ENCODE results near the gene ZNF547. TPM values are rescaled to one million over a fixed set of nuclear protein-coding genes. Genes with fewer than 3 reads are reported as not detected.

Gene ZNF547
- polyA plus RNA-seq, 3 donors = 0.30 to 0.32 TPM; not detected in 1

GRCh38 chr19:57403737-57404563 lies 40.6 kb downstream of the ZNF547 start:
- Histone ChIP-seq H3K4me2 (replicated peaks; ENCODE audit: extremely low read depth, low read length, poor library complexity, severe bottlenecking) (no peak overlapping the region), H4K20me1 (ENCODE audit: insufficient read depth, low read length) (no peaks in the 10 kb centered on the region), H3K27me3 (ENCODE audit: control insufficient read depth in 2 of 2, insufficient read depth in 2 of 2, low read length in 2 of 2) (no peaks in the 10 kb centered on the region), H3K36me3 (replicated peaks in 1 of 2; ENCODE audit: control insufficient read depth in 1 of 2, insufficient read depth in 2 of 2, low read length in 2 of 2) (peaks cover 4 to 13% of the 10 kb centered on the region in 2 donors), H3K27ac (ENCODE audit: low read depth in 1 of 2, low read length in 2 of 2) (no peak overlapping the region), H3K4me1 (ENCODE audit: control insufficient read depth in 1 of 2, insufficient read depth in 2 of 2, low read length in 2 of 2) (no peaks in the 10 kb centered on the region), H3K9ac (ENCODE audit: insufficient read depth, low read length, poor library complexity, severe bottlenecking) (no peak overlapping the region), H3K79me2 (ENCODE audit: insufficient read depth, low read length) (no peaks in the 10 kb centered on the region), H2AFZ (ENCODE audit: insufficient read depth, low read depth, low read length, poor library complexity, severe bottlenecking) (no peak overlapping the region), H3K4me3 (replicated peaks in 1 of 3; ENCODE audit: low read depth in 2 of 3, low read length in 3 of 3) (no peak overlapping the region), H3K9me3 (replicated peaks in 1 of 2; ENCODE audit: control insufficient read depth in 1 of 2, insufficient read depth in 1 of 2, low read length in 2 of 2) (peaks cover 29 to 33% of the 10 kb centered on the region in 2 donors)
- H3K4me1 Mint-ChIP-seq = no peaks in the 10 kb centered on the region
- H3K27me3 Mint-ChIP-seq (ENCODE audit: low read depth in 3 of 3) = peaks cover 0 to 2% (median 1%) of the 10 kb centered on the region in 3 donors
- H3K9me3 Mint-ChIP-seq = peaks cover 9 to 45% (median 34%) of the 10 kb centered on the region in 7 donors
- DNase-seq = no peak
- intact Hi-C loops (cut with micrococcal nuclease) = loop anchor here in 1 of 2 donors (10.0 kb wide), 1 partner anchor 751 kb away; the partner anchor contains the start of gene ZNF329
- WGBS (ENCODE audit: insufficient coverage) = 97% methylated on average over 8 of the region's 9 CpGs
- TF ChIP-seq CTCF (IDR thresholded peaks at IDR 0.05) = no peak
- H3K4me3 Mint-ChIP-seq = no peak overlapping the region
- H3K36me3 Mint-ChIP-seq = peaks cover 5 to 8% of the 10 kb centered on the region in 2 donors
- no peak overlapping the region for H3K27ac Mint-ChIP-seq

GRCh38 chr19:57406516-57407123 lies 43.3 kb downstream of the ZNF547 start:
- 25% methylated on average over 7 of the region's 8 CpGs for WGBS (ENCODE audit: insufficient coverage)
- H3K4me1 Mint-ChIP-seq = peaks cover 8% of the 10 kb centered on the region
- peaks cover 14 to 21% of the 10 kb centered on the region in 2 donors for H3K9me3 ChIP-seq (replicated peaks in 1 of 2; ENCODE audit: control insufficient read depth in 1 of 2, insufficient read depth in 1 of 2, low read length in 2 of 2)
- H3K4me2 ChIP-seq (replicated peaks; ENCODE audit: extremely low read depth, low read length, poor library complexity, severe bottlenecking) = no peak overlapping the region
- no peak overlapping the region for H3K4me3 ChIP-seq (replicated peaks in 1 of 3; ENCODE audit: low read depth in 2 of 3, low read length in 3 of 3)
- no peak overlapping the region for H3K4me3 Mint-ChIP-seq
- peaks cover 9 to 10% of the 10 kb centered on the region in 2 donors for H3K4me1 ChIP-seq (ENCODE audit: control insufficient read depth in 1 of 2, insufficient read depth in 2 of 2, low read length in 2 of 2)
- H3K36me3 ChIP-seq (replicated peaks in 1 of 2; ENCODE audit: control insufficient read depth in 1 of 2, insufficient read depth in 2 of 2, low read length in 2 of 2) = peaks cover 0 to 4% of the 10 kb centered on the region in 2 donors
- no peaks in the 10 kb centered on the region for H3K36me3 Mint-ChIP-seq
- peak; percentile 11 to 30 (median 24) for DNase-seq
- H3K27ac Mint-ChIP-seq = peak overlapping the region in 2 of 7 donors; percentile 16 to 26
- H4K20me1 ChIP-seq (ENCODE audit: insufficient read depth, low read length) = no peaks in the 10 kb centered on the region
- no peak overlapping the region for H3K9ac ChIP-seq (ENCODE audit: insufficient read depth, low read length, poor library complexity, severe bottlenecking)
- no peak overlapping the region for H2AFZ ChIP-seq (ENCODE audit: insufficient read depth, low read depth, low read length, poor library complexity, severe bottlenecking)
- peaks cover 0 to 2% (median 0%) of the 10 kb centered on the region in 3 donors for H3K27me3 Mint-ChIP-seq (ENCODE audit: low read depth in 3 of 3)
- no peak overlapping the region for H3K27ac ChIP-seq (ENCODE audit: low read depth in 1 of 2, low read length in 2 of 2)
- peaks cover 2 to 24% (median 18%) of the 10 kb centered on the region in 7 donors for H3K9me3 Mint-ChIP-seq
- TF ChIP-seq CTCF (IDR thresholded peaks at IDR 0.05) = peak; percentile 52
- no peaks in the 10 kb centered on the region for H3K27me3 ChIP-seq (ENCODE audit: control insufficient read depth in 2 of 2, insufficient read depth in 2 of 2, low read length in 2 of 2)
- H3K79me2 ChIP-seq (ENCODE audit: insufficient read depth, low read length) = peaks cover 6% of the 10 kb centered on the region
- intact Hi-C loops (cut with micrococcal nuclease) = loop anchor here in 1 of 2 donors (10.0 kb wide), 1 partner anchor 748 kb away; the partner anchor contains the start of gene ZNF329
